Keratinocyte (primary cell): ENCODE measurements around the gene B4GALNT4.

Experiments
- CTCF ChIP-seq, 3 experiments: IDR thresholded peaks in 1 of 3; conservative IDR thresholded peaks in 1 of 3; optimal IDR thresholded peaks in 1 of 3; 2 replicates in 2 of 3; 3 replicates in 1 of 3; pipeline versions ENCODE3 to v1.5.1; 2011; ENCODE audit warnings: low read length in 3 of 3, mild to moderate bottlenecking in 3 of 3, moderate library complexity in 2 of 3, control low read depth in 1 of 3, inconsistent platforms in 1 of 3; ENCODE audit not compliant: insufficient read depth in 2 of 3; ENCODE audit errors: extremely low read depth in 1 of 3
- EZH2 ChIP-seq: IDR thresholded peaks from one replicate; pipeline ENCODE4 v1.6.1; 2012; ENCODE audit warnings: inconsistent platforms, mild to moderate bottlenecking, low read length, moderate library complexity

GRCh38 chr11:420911-421321, 51.6 kb downstream of the B4GALNT4 start:
- TF ChIP-seq CTCF (optimal IDR thresholded peaks at IDR 0.05 in 1 of 3, IDR thresholded peaks at IDR 0.05 in 1 of 3, conservative IDR thresholded peaks at IDR 0.05 in 1 of 3; ENCODE audit: extremely low read depth in 1 of 3, insufficient read depth in 2 of 3, low read length in 3 of 3): no peak
- no peak for TF ChIP-seq EZH2
